IMR-90 (cell line): ENCODE results near the gene OMG. TPM values are rescaled to one million over a fixed set of nuclear protein-coding genes. Genes with fewer than 3 reads are reported as not detected.

Source experiments
- ATAC-seq: fragments of 200-7000 bp; cut with Tn5 transposase; 2 replicates; pipeline ENCODE4 v1.9.1; 2020; ENCODE audit warnings: low read depth, mild to moderate bottlenecking, moderate library complexity
- BruUV-seq: library from RNA; stranded (reverse); fragments of 400-500 nt; replicated peaks from 2 replicates; lab custom pipeline; 2021; lab: Mats Ljungman, UMichigan
- CTCF ChIA-PET: fragments of 300-600 bp; formaldehyde crosslinking; extraction: SDS; loops from one replicate; lab custom pipeline; 2021; ENCODE audit warnings: antibody characterized with exemption; lab: Yijun Ruan, JAX
- POLR2A ChIA-PET: fragments of 300-600 bp; sonication (Branson Sonifier 250); formaldehyde crosslinking; loops from one replicate; lab custom pipeline; 2022; ENCODE audit warnings: antibody characterized with exemption; ENCODE audit not compliant: unreplicated experiment; lab: Charles Lee
- DNase-seq: peaks from one replicate; pipeline ENCODE4 v3.0.0; 2013
- H2AFZ ChIP-seq: replicated peaks from 2 replicates; pipeline ENCODE3; 2013; ENCODE audit warnings: low read length, mild to moderate bottlenecking; ENCODE audit not compliant: poor library complexity
- H2AK5ac ChIP-seq: 2 replicates; pipeline ENCODE4 v1.6.1; 2013; ENCODE audit warnings: low read depth, low read length, inconsistent platforms
- H2AK9ac ChIP-seq: replicated peaks from 2 replicates; pipeline ENCODE3; 2013; ENCODE audit warnings: mild to moderate bottlenecking, low read depth, low read length, moderate library complexity; ENCODE audit not compliant: poor library complexity
- H2BK120ac ChIP-seq: 2 replicates; pipeline ENCODE4 v1.6.1; 2013; ENCODE audit warnings: low read depth, low read length, inconsistent platforms
- H2BK15ac ChIP-seq: 3 replicates; pipeline ENCODE4 v1.6.1; 2013; ENCODE audit warnings: low read depth, low read length, inconsistent platforms
- H2BK20ac ChIP-seq: 2 replicates; pipeline ENCODE4 v1.6.1; 2013; ENCODE audit warnings: low read depth, mild to moderate bottlenecking, inconsistent platforms, low read length, moderate library complexity
- H2BK5ac ChIP-seq: 2 replicates; pipeline ENCODE4 v1.6.1; 2013; ENCODE audit warnings: mild to moderate bottlenecking, low read depth, low read length, inconsistent platforms; ENCODE audit not compliant: poor library complexity, severe bottlenecking
- H3K14ac ChIP-seq: replicated peaks from 2 replicates; pipeline ENCODE4 v1.6.1; 2013; ENCODE audit warnings: low read depth, low read length, inconsistent platforms
- H3K18ac ChIP-seq: 2 replicates; pipeline ENCODE4 v1.6.1; 2013; ENCODE audit warnings: low read depth, low read length, control low read depth
- H3K23ac ChIP-seq: 2 replicates; pipeline ENCODE4 v1.6.1; 2013; ENCODE audit warnings: low read depth, low read length, inconsistent platforms
- H3K27ac ChIP-seq: 2 replicates; pipeline ENCODE4 v1.5.1; 2013; ENCODE audit warnings: mild to moderate bottlenecking, control low read depth, low read length; ENCODE audit not compliant: insufficient read depth
- H3K27me3 ChIP-seq: 2 replicates; pipeline ENCODE4 v1.6.1; 2013; ENCODE audit warnings: low read length; ENCODE audit not compliant: control insufficient read depth, insufficient read depth
- H3K36me3 ChIP-seq: 2 replicates; pipeline ENCODE4 v1.6.1; 2013; ENCODE audit warnings: low read length, mixed read lengths; ENCODE audit not compliant: control insufficient read depth, insufficient read depth
- H3K4ac ChIP-seq: 2 replicates; pipeline ENCODE4 v1.6.1; 2013; ENCODE audit warnings: low read depth, low read length, inconsistent platforms
- H3K4me1 ChIP-seq: 2 replicates; pipeline ENCODE4 v1.6.1; 2013; ENCODE audit warnings: low read length, mixed read lengths; ENCODE audit not compliant: control insufficient read depth, insufficient read depth
- H3K4me2 ChIP-seq: 2 replicates; pipeline ENCODE4 v1.6.1; 2013; ENCODE audit warnings: low read depth, mild to moderate bottlenecking, control low read depth, low read length, moderate library complexity
- H3K4me3 ChIP-seq: 2 replicates; pipeline ENCODE4 v1.5.1; 2013; ENCODE audit warnings: low read depth, mild to moderate bottlenecking, control low read depth, low read length, moderate library complexity; ENCODE audit not compliant: insufficient read depth
- H3K56ac ChIP-seq: 2 replicates; pipeline ENCODE4 v1.6.1; 2013; ENCODE audit warnings: low read length, inconsistent platforms; ENCODE audit not compliant: insufficient read depth; ENCODE audit errors: extremely low read depth
- H3K79me1 ChIP-seq, 2 experiments: 2 replicates each; pipeline ENCODE4 v1.6.1; 2013; ENCODE audit warnings: low read length in 2 of 2, inconsistent platforms in 1 of 2, low read depth in 1 of 2
- H3K9ac ChIP-seq: 2 replicates; pipeline ENCODE4 v1.6.1; 2013; ENCODE audit warnings: low read depth, low read length, control low read depth
- H3K9me1 ChIP-seq: 2 replicates; pipeline ENCODE4 v1.6.1; 2013; ENCODE audit warnings: low read length, inconsistent platforms; ENCODE audit not compliant: insufficient read depth
- H3K9me3 ChIP-seq: 2 replicates; pipeline ENCODE4 v1.6.1; 2013; ENCODE audit warnings: low read length; ENCODE audit not compliant: control insufficient read depth, insufficient read depth
- H4K20me1 ChIP-seq: 2 replicates; pipeline ENCODE4 v1.6.1; 2013; ENCODE audit warnings: low read length, inconsistent platforms; ENCODE audit not compliant: insufficient read depth
- H4K5ac ChIP-seq: 2 replicates; pipeline ENCODE4 v1.6.1; 2013; ENCODE audit warnings: mild to moderate bottlenecking, low read depth, low read length, control low read depth
- H4K8ac ChIP-seq, 2 experiments: 2 replicates each; pipeline ENCODE4 v1.6.1; 2013; ENCODE audit warnings: low read depth in 2 of 2, low read length in 2 of 2, control low read depth in 1 of 2, inconsistent platforms in 1 of 2
- H4K91ac ChIP-seq: 2 replicates; pipeline ENCODE4 v1.6.1; 2013; ENCODE audit warnings: low read depth, low read length, inconsistent platforms; ENCODE audit not compliant: insufficient read depth
- BHLHE40 ChIP-seq: fragments of 150-350 bp; IDR thresholded peaks from 2 replicates; pipeline ENCODE4 v1.6.1; 2016; ENCODE audit warnings: mild to moderate bottlenecking, low read depth, low read length
- CEBPB ChIP-seq: IDR thresholded peaks from 2 replicates; pipeline ENCODE4 v1.6.1; 2012; ENCODE audit warnings: low read depth, low read length, improper control_type of control experiment
- CHD1 ChIP-seq: IDR thresholded peaks from 2 replicates; pipeline ENCODE4 v1.6.1; 2012; ENCODE audit warnings: low read depth, low read length, improper control_type of control experiment
- ELK1 ChIP-seq: fragments of 150-350 bp; IDR thresholded peaks from 2 replicates; pipeline ENCODE4 v1.6.1; 2016; ENCODE audit warnings: low read depth, mild to moderate bottlenecking, low read length, moderate library complexity, borderline replicate concordance
- FOS ChIP-seq: fragments of 150-350 bp; IDR thresholded peaks from 2 replicates; pipeline ENCODE4 v1.6.1; 2016; ENCODE audit warnings: low read depth, low read length
- MAFK ChIP-seq: IDR thresholded peaks from 2 replicates; pipeline ENCODE4 v1.6.1; 2012; ENCODE audit warnings: low read depth, low read length, improper control_type of control experiment
- MAZ ChIP-seq: IDR thresholded peaks from 2 replicates; pipeline ENCODE4 v1.6.1; 2012; ENCODE audit warnings: low read depth, mild to moderate bottlenecking, low read length, improper control_type of control experiment, moderate library complexity, borderline replicate concordance
- MXI1 ChIP-seq: IDR thresholded peaks from 2 replicates; pipeline ENCODE4 v1.6.1; 2012; ENCODE audit warnings: low read depth, mild to moderate bottlenecking, low read length, moderate library complexity, borderline replicate concordance
- NFE2L2 ChIP-seq: fragments of 150-350 bp; IDR thresholded peaks from 2 replicates; pipeline ENCODE4 v1.6.1; 2016; ENCODE audit warnings: low read depth, mild to moderate bottlenecking, low read length
- POLR2A ChIP-seq: IDR thresholded peaks from 2 replicates; pipeline ENCODE4 v1.6.1; 2012; ENCODE audit warnings: mild to moderate bottlenecking, low read depth, low read length
- RAD21 ChIP-seq: IDR thresholded peaks from 2 replicates; pipeline ENCODE4 v1.6.1; 2012; ENCODE audit warnings: low read length, improper control_type of control experiment
- RFX5 ChIP-seq: IDR thresholded peaks from 2 replicates; pipeline ENCODE4 v1.8.0; 2012; ENCODE audit warnings: low read depth, mild to moderate bottlenecking, low read length, moderate library complexity
- WGBS, 2 experiments: methylation state at CpG; one replicate each; pipeline versions ENCODE4 v1.1.5 to v1.1.7; 2013; ENCODE audit warnings: missing lambda C conversion rate in 2 of 2; ENCODE audit not compliant: insufficient read length in 1 of 2; ENCODE audit errors: extremely low coverage in 2 of 2; 5-methylcytosine and 5-hydroxymethylcytosine counted together
- dilution Hi-C: fragments of 300-500 bp; cut with HindIII; formaldehyde crosslinking; loops from one replicate; pipeline ENCODE4 v1.14.3; 2018; ENCODE audit warnings: low sequenced_read_pairs; ENCODE audit not compliant: unreplicated experiment
- in situ Hi-C: fragments of 300-500 bp; cut with MboI; formaldehyde crosslinking; loops from 3 replicates; pipeline ENCODE4 v1.14.3; 2019; ENCODE audit warnings: low sequenced_read_pairs, inconsistent platforms, mixed read lengths
- intact Hi-C: fragments of 100-400 bp; cut with micrococcal nuclease; formaldehyde crosslinking; loops from 2 replicates; pipeline ENCODE4 v1.10.0; 2022
- polyA plus RNA-seq, 3 experiments: library from polyadenylated mRNA; depleted of rRNA; stranded (reverse); fragments of >200 nt; gene quantifications; 2 replicates each; pipeline ENCODE4 v1.2.3, GENCODE V29; 2012; ENCODE audit warnings: low replicate concordance in 1 of 3
- total RNA-seq: library from RNA; depleted of rRNA; stranded (reverse); fragments of >200 nt; gene quantifications from 2 replicates; pipeline ENCODE4 v1.2.3, GENCODE V29; 2012
- TF ChIP-seq, protein P1 (sequence below): fragments of 150-350 bp; IDR thresholded peaks from 2 replicates; pipeline ENCODE4 v1.6.1; 2017; ENCODE audit warnings: mild to moderate bottlenecking, antibody characterized with exemption, low read length, low read depth
- TF ChIP-seq, protein P2 (sequence below): conservative IDR thresholded peaks from 2 replicates; pipeline ENCODE4 v1.5.1; 2012; ENCODE audit warnings: mild to moderate bottlenecking, low read depth, low read length, improper control_type of control experiment

OMG gene
- total and polyA plus RNA-seq, 2 of the 4 experiments (the other 2 are of a cell fraction), result 0.18 TPM; not detected in 1

GRCh38 chr17:31293581-31293980, 3.5 kb downstream of the OMG start:
- H3K9ac ChIP-seq, result no peak overlapping the region
- H3K18ac ChIP-seq, result no peak overlapping the region
- H2BK20ac ChIP-seq, result no peak overlapping the region
- ChIA-PET POLR2A (no interaction called here), CTCF (no interaction called here)
- H2BK5ac ChIP-seq, result no peak overlapping the region
- peaks cover 12 to 31% of the 10 kb centered on the region in 2 experiments for H3K79me1 ChIP-seq
- no peak overlapping the region for H2BK120ac ChIP-seq
- WGBS, 2 experiments, result no CpG with 5 or more reads among the region's 2 CpGs
- no peak overlapping the region for H3K23ac ChIP-seq
- H3K56ac ChIP-seq, result no peak overlapping the region
- H3K9me3 ChIP-seq, result no peaks in the 10 kb centered on the region
- ATAC-seq (no peak), DNase-seq (no peak)
- H3K36me3 ChIP-seq, result no peaks in the 10 kb centered on the region; the same call in 1 of the 2 replicates
- H3K4me2 ChIP-seq, result no peak overlapping the region
- no peaks in the 10 kb centered on the region for H3K27me3 ChIP-seq
- H3K4me1 ChIP-seq, result no peaks in the 10 kb centered on the region
- no peak overlapping the region for H3K4me3 ChIP-seq
- H2BK15ac ChIP-seq, result no peak overlapping the region
- no peak overlapping the region for H2AFZ ChIP-seq
- no peaks in the 10 kb centered on the region; the same call in 1 of the 2 replicates for H4K20me1 ChIP-seq
- no peak overlapping the region for H3K27ac ChIP-seq
- intact Hi-C loops, result no loop called here
- H3K14ac ChIP-seq, result no peak overlapping the region
- no TSS peak for BruUV-seq
- no peak overlapping the region for H2AK9ac ChIP-seq
- H4K8ac ChIP-seq, result no peak overlapping the region
- H4K91ac ChIP-seq, result no peak overlapping the region
- in situ Hi-C loops, result no loop called here
- no peak overlapping the region for H2AK5ac ChIP-seq
- dilution Hi-C loops, result no loop called here
- H3K4ac ChIP-seq, result no peak overlapping the region
- TF ChIP-seq FOS (no peak), POLR2A (no peak), CEBPB (no peak), NFE2L2 (no peak), RFX5 (no peak), RAD21 (no peak), BHLHE40 (no peak), CHD1 (no peak), MAFK (no peak), MXI1 (no peak), MAZ (no peak), ELK1 (no peak)
- TF ChIP-seq, protein P1, sequence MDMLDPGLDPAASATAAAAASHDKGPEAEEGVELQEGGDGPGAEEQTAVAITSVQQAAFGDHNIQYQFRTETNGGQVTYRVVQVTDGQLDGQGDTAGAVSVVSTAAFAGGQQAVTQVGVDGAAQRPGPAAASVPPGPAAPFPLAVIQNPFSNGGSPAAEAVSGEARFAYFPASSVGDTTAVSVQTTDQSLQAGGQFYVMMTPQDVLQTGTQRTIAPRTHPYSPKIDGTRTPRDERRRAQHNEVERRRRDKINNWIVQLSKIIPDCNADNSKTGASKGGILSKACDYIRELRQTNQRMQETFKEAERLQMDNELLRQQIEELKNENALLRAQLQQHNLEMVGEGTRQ, result no peak
- TF ChIP-seq, protein P2, sequence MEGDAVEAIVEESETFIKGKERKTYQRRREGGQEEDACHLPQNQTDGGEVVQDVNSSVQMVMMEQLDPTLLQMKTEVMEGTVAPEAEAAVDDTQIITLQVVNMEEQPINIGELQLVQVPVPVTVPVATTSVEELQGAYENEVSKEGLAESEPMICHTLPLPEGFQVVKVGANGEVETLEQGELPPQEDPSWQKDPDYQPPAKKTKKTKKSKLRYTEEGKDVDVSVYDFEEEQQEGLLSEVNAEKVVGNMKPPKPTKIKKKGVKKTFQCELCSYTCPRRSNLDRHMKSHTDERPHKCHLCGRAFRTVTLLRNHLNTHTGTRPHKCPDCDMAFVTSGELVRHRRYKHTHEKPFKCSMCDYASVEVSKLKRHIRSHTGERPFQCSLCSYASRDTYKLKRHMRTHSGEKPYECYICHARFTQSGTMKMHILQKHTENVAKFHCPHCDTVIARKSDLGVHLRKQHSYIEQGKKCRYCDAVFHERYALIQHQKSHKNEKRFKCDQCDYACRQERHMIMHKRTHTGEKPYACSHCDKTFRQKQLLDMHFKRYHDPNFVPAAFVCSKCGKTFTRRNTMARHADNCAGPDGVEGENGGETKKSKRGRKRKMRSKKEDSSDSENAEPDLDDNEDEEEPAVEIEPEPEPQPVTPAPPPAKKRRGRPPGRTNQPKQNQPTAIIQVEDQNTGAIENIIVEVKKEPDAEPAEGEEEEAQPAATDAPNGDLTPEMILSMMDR, result no peak
- no peaks in the 10 kb centered on the region; the same call in 1 of the 2 replicates for H3K9me1 ChIP-seq
- H4K5ac ChIP-seq, result no peak overlapping the region
